ENCODE results near the gene CRPPA. TPM values are rescaled to one million over a fixed set of nuclear protein-coding genes. Genes with fewer than 3 reads are reported as not detected.
"Not testable (repeated sequence)": the region's sequence is repeated elsewhere in the genome, so short reads cannot be mapped to it uniquely, and the experiment has no call there.

Gene CRPPA
- total RNA-seq, 1 donor from 2014 or later = 3.6 TPM

DNA sequence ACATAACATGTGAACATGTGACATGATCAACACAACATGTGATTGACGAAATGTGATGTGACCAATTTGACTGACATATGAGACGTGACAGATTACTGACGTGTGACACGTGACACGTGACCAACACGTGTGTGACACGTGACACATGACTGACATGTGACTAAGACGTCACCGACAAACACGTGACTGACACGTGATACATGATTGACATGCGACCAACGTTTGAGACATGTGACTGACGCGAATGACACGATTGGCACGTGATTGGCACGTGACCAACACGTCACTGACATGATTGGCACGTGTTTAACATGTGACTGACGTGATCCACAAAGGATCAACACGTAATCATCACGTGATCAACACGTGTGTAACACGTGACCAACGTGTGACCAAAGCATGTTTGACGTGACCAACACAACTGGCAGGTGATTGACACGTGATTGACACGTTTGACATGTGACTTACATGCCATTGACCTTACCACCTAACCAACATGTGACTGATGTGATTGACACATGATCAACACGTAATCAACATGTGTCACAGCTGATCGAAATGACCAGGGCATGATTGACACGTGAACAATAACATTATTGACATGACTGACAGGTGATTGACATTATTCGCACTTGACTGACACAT lies 23.7 kb downstream of the CRPPA start:
- no peak for DNase-seq (ENCODE audit: low spot score)

DNA sequence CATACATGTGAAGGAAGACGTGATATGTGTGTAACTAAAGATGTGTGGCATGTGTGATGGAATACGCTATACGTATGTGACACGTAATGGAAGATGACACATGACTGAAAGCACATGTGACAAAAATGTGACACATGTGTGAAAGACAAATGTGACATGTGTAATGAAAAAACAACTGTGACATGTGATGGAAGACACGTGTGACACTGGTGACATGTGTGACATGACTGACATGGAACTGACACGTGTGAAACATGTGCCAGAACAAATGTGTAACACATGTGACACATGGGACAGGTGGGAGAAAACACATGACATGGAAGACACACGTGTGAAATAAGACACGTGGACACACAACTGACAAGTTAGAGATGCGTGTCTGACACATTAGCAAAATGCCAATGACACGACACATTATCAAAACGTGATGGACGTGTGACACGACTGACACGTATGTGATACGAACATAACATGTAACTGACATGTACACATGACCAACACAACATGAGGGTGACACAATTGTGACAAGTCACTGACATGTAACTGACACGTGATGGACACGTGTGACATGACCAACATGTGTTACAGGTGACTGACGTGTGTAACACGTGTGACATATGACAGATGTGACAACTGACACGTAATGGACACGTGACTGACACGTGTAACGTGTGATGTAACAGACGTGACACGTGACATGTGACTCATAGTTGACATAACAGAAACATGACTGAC lies 24.4 kb downstream of the CRPPA start:
- no peak for DNase-seq (ENCODE audit: low spot score)

DNA sequence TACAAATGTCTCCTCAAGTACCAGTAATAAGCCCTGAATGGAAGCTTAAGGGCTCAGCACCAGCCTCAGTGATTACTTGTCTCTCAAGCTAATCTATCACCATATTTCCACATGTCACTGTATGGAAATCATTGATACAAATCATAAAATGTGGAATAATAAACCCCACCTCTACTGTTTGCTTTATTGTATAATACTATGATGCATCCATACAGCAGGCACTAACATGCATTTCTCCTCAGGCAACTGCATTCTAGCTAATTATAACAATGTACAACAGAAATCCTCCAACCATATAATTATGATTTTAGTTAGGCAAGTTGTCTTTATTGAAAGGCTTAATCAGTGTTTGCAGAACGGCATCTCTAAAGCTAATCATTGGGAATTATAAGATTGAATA lies 26.2 kb downstream of the CRPPA start:
- DNase-seq (ENCODE audit: low spot score) = no peak

DNA sequence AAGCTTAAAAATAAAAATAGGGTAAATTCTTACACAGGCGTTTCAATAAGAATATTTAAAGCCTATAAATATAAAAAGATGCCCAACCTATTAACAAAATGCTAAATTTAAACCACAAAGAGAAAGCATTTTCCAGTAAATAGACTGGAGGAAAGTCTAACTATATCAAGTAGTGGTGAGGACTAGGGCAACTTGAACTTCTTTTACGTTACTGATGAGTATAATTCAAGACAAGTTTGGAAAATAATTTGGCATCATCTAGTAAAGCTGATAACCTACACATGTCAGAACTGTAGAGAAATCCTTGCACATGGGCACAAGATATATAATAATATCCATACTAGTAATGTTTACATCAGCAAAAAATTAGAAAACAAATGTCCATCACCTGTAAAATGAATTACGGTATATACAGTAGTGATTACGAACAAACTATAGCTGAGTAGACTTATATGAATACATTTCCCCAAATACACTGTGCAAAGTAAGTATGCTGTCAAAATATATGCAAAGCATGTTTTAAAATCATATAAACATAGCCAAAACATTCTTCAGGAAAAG lies 27.4 kb downstream of the CRPPA start:
- DNase-seq (ENCODE audit: low spot score) = no peak

DNA sequence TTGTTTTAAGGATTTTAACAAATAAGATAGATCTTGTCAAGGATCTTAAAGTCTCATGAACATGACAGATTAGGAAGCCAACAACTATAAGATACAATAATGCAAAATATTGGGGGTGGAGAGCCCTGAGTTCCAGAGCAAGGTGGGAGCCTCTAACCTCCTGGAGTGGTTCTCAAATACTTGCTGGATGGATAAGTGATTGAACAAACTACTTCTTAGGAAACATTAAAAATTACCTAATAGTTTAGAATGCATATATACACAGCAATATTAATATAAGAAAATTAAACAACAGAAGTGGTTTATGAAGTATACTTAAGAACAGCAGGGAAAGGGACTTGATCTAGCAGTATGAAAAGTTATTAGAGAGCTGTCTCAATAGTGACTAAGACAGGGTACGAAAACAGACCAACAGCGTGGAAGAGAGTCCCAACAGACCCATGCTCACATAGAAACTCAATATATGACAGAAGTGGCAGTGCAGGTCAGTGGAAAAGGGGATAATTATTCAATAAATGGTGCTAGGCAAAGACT lies 28.3 kb downstream of the CRPPA start:
- DNase-seq (ENCODE audit: low spot score) = no peak

DNA sequence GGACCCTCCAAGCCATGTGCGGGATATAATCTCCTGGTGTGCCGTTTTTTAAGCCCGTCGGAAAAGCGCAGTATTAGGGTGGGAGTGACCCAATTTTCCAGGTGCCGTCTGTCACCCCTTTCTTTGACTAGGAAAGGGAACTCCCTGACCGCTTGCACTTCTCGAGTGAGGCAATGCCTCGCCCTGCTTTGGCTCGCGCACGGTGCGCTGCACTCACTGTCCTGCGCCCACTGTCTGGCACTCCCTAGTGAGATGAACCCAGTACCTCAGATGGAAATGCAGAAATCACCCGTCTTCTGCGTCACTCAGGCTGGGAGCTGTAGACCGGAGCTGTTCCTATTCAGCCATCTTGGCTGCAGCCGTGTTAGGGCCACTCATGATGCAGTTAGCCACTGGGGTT lies 37.6 kb downstream of the CRPPA start:
- DNase-seq (ENCODE audit: low spot score) = not testable (repeated sequence)

DNA sequence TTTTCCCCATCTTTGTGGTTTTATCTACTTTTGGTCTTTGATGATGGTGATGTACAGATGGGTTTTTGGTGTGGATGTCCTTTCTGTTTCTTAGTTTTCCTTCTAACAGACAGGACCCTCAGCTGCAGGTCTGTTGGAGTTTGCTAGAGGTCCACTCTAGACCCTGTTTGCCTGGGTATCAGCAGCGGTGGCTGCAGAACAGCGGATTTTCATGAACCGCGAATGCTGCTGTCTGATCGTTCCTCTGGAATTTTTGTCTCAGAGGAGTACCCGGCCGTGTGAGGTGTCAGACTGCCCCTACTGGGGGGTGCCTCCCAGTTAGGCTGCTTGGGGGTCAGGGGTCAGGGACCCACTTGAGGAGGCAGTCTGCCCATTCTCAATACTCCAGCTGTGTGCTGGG lies 38.2 kb downstream of the CRPPA start:
- DNase-seq (ENCODE audit: low spot score) = not testable (repeated sequence)

Other genes starting within 250 kb of the CRPPA start
- not detected for gene SOSTDC1, start 44.2 kb upstream of the CRPPA start, total RNA-seq
- not detected for gene LRRC72, start 105.3 kb upstream of the CRPPA start, total RNA-seq
- 25.1 TPM for gene ANKMY2, start 224.2 kb upstream of the CRPPA start, total RNA-seq
- 96.3 TPM for gene BZW2, start 224.6 kb upstream of the CRPPA start, total RNA-seq